Breast epithelium (tissue), 4 donors: ENCODE results near the gene NSFL1C. TPM values are rescaled to one million over a fixed set of nuclear protein-coding genes. Genes with fewer than 3 reads are reported as not detected.

Experiments used
- DNase-seq, 2 donors: peaks; one replicate each; pipeline ENCODE4 v3.0.0-alpha.2; 2019; ENCODE audit warnings: low spot score in 2 of 2
- H3K27ac ChIP-seq, 2 donors: fragments of 200-600 bp; sonication (generic) in 1 of 2; one replicate each; pipeline ENCODE4 v1.5.1; 2016 to 2019; ENCODE audit warnings: mild to moderate bottlenecking in 1 of 2
- H3K27me3 ChIP-seq, 2 donors: fragments of 200-600 bp; sonication (generic) in 1 of 2; one replicate each; pipeline versions ENCODE4 v1.5.1 to v1.6.0; 2017 to 2019; ENCODE audit warnings: control low read depth in 1 of 2, mild to moderate bottlenecking in 1 of 2
- H3K36me3 ChIP-seq: fragments of 200-600 bp; one replicate; pipeline ENCODE4 v1.5.1; 2019
- H3K4me1 ChIP-seq, 2 donors: fragments of 200-600 bp; sonication (generic); one replicate each; pipeline ENCODE4 v1.5.1; 2016 to 2019; ENCODE audit warnings: control low read depth in 1 of 2
- H3K4me3 ChIP-seq, 3 donors: fragments of 200-600 bp; sonication (generic); 1 replicate in 2 of 3; 2 replicates in 1 of 3; pipeline ENCODE4 v1.5.1; 2016 to 2019; ENCODE audit warnings: mild to moderate bottlenecking in 3 of 3, moderate library complexity in 2 of 3
- H3K9me3 ChIP-seq, 2 donors: fragments of 200-600 bp; sonication (generic) in 1 of 2; one replicate each; pipeline ENCODE4 v1.5.1; 2016 to 2019; ENCODE audit warnings: control low read depth in 1 of 2
- POLR2A ChIP-seq: fragments of 450-650 bp; IDR thresholded peaks from one replicate; pipeline ENCODE4 v1.6.1; 2016; ENCODE audit warnings: antibody characterized with exemption, mild to moderate bottlenecking, moderate library complexity
- POLR2AphosphoS5 ChIP-seq, 3 donors: sonication (generic); formaldehyde crosslinking; IDR thresholded peaks; one replicate each; pipeline ENCODE4 v1.6.1; 2017; ENCODE audit warnings: antibody characterized with exemption in 3 of 3
- intact Hi-C: fragments of 100-400 bp; cut with DNase I; formaldehyde crosslinking; loops from one replicate; pipeline ENCODE4 v1.15.1; 2023; ENCODE audit warnings: low total_unique reads
- total RNA-seq, 3 donors: library from RNA; depleted of rRNA; stranded (reverse); fragments of >200 nt; gene quantifications; one replicate each; pipeline ENCODE4 v1.1.0, GENCODE V29; 2016
- TF ChIP-seq, protein P1 (sequence below), 3 donors: fragments of 450-650 bp; IDR thresholded peaks; one replicate each; pipeline ENCODE4 v1.5.1; 2016 to 2017; ENCODE audit warnings: antibody characterized with exemption in 3 of 3, mild to moderate bottlenecking in 3 of 3, moderate library complexity in 3 of 3

Gene NSFL1C
- total RNA-seq, 3 donors from 2014 or later, result 36.7 to 67.5 (median 49.5) TPM

DNA sequence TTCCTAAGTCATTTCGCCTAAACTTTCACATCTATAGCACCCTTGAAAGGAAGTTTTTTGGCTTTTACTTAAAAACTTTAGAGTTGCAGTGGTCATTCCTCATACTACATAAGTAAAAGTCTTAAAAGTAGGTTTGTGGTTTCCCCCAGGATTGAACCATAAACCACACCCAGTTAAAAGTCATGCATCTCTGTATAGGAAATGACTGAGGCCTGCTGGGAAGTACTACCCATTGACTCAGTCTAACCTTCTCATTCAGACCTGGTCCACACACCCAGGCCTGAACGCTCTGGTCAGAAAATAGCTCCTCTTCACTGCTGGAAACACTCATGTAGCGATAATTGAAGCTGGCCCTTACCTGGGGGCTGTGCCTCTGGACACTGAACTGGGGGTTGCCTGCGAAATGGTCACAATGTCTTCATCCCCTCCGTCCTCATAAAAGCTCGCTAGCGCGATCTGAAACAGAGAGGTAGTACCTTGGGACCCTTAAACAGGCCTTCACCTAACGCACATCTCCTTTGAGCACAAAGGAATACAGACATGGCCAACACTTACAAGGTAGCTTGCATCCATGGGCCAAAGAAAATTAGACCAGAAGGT lies 2.6 kb downstream of the NSFL1C start:
- intact Hi-C loops, result loop anchor here (5.0 kb wide), 1 partner anchor 668 kb away; no protein-coding TSS in a partner anchor
- no peaks in the 10 kb centered on the region for H3K36me3 ChIP-seq
- H3K9me3 ChIP-seq, result no peaks in the 10 kb centered on the region
- no peak for DNase-seq
- peaks cover 9 to 11% of the 10 kb centered on the region in 2 donors for H3K4me1 ChIP-seq
- H3K4me3 ChIP-seq, result no peak overlapping the region
- H3K27me3 ChIP-seq, result no peaks in the 10 kb centered on the region
- TF ChIP-seq, protein P1, sequence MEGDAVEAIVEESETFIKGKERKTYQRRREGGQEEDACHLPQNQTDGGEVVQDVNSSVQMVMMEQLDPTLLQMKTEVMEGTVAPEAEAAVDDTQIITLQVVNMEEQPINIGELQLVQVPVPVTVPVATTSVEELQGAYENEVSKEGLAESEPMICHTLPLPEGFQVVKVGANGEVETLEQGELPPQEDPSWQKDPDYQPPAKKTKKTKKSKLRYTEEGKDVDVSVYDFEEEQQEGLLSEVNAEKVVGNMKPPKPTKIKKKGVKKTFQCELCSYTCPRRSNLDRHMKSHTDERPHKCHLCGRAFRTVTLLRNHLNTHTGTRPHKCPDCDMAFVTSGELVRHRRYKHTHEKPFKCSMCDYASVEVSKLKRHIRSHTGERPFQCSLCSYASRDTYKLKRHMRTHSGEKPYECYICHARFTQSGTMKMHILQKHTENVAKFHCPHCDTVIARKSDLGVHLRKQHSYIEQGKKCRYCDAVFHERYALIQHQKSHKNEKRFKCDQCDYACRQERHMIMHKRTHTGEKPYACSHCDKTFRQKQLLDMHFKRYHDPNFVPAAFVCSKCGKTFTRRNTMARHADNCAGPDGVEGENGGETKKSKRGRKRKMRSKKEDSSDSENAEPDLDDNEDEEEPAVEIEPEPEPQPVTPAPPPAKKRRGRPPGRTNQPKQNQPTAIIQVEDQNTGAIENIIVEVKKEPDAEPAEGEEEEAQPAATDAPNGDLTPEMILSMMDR (IDR thresholded peaks at IDR 0.05), result no peak
- TF ChIP-seq POLR2A (no peak), POLR2AphosphoS5 (IDR thresholded peaks at IDR 0.05) (no peak)
- no peak overlapping the region for H3K27ac ChIP-seq

DNA sequence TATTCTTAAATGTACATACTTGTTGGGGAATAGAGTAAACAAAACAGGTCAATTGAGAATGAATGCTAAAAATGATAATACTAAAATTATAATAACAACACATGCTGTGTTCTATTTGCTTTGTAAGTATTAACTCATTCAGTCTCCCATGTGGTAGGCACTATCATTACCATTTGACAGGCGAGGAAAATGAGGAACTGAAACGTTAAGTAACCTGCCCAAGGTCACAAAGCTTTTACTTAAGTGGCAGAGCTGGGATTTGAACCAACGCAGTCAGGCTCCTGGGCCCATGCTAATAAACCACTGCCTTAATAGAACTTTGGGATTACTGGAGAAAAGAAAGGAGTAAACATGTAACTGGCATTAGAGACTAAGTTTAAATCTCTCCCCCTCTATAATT lies 3.8 kb downstream of the NSFL1C start:
- Histone ChIP-seq H3K9me3 (no peaks in the 10 kb centered on the region), H3K27me3 (no peaks in the 10 kb centered on the region), H3K27ac (no peak overlapping the region), H3K4me3 (no peak overlapping the region), H3K4me1 (peaks cover 9 to 11% of the 10 kb centered on the region in 2 donors), H3K36me3 (no peaks in the 10 kb centered on the region)
- intact Hi-C loops, result loop anchor here (5.0 kb wide), 1 partner anchor 669 kb away; no protein-coding TSS in a partner anchor
- DNase-seq, result no peak
- TF ChIP-seq POLR2A (no peak), POLR2AphosphoS5 (IDR thresholded peaks at IDR 0.05) (no peak)

DNA sequence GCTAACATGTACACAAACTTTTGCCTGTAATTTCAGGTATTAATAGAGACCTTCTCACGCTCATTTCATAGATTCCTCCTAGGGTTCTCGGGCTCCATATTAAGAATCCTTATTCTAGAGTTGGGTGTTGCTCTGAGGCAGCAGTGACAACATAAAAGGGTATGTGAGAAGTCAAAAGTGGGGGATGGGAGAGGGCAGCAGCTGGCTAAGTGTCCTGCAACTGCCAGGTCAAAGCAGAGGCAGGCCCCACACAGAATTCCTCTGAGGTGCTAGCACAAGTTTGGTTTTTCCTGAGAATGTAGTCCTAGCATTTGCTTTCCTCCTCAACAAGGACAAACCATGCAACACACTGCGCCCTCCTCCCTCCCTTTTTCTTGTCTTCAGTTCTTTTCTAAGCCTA lies 4.6 kb downstream of the NSFL1C start:
- Histone ChIP-seq H3K4me3 (no peak overlapping the region), H3K27me3 (no peaks in the 10 kb centered on the region), H3K27ac (no peak overlapping the region), H3K9me3 (no peaks in the 10 kb centered on the region), H3K4me1 (peaks cover 9 to 11% of the 10 kb centered on the region in 2 donors), H3K36me3 (no peaks in the 10 kb centered on the region)
- intact Hi-C loops, result loop anchor here (5.0 kb wide), 1 partner anchor 670 kb away; no protein-coding TSS in a partner anchor
- DNase-seq, result no peak
- TF ChIP-seq POLR2A (no peak), POLR2AphosphoS5 (IDR thresholded peaks at IDR 0.05) (no peak)
- TF ChIP-seq, protein P1 (IDR thresholded peaks at IDR 0.05), result no peak

DNA sequence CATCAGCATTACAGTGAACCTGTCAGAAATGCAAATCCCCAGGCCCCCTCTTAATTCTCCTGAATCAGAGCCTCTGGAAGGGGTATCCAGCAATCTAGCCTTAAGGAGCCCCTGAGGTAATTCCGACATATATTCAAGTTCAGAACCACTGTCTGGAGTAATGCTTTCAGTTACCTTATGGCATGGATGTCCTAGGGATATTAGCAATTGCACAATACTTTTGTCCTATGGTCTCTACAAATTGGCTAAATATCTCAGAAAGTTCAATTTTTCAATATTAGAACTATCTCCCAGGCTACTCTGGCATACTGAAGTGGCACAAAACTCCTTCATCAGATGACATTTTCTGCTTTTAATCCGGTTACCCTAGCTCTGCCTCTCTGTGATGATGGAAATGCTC lies 6.4 kb downstream of the NSFL1C start:
- intact Hi-C loops, result loop anchor here (5.0 kb wide), 1 partner anchor 672 kb away; no protein-coding TSS in a partner anchor
- no peak for TF ChIP-seq POLR2AphosphoS5 (IDR thresholded peaks at IDR 0.05)
- TF ChIP-seq, protein P1 (IDR thresholded peaks at IDR 0.05), result no peak
- no peak for TF ChIP-seq POLR2A
- Histone ChIP-seq H3K9me3 (no peaks in the 10 kb centered on the region), H3K27ac (no peak overlapping the region), H3K36me3 (no peaks in the 10 kb centered on the region), H3K4me3 (no peak overlapping the region), H3K27me3 (no peaks in the 10 kb centered on the region), H3K4me1 (peaks cover 2 to 5% of the 10 kb centered on the region in 2 donors)
- no peak for DNase-seq

DNA sequence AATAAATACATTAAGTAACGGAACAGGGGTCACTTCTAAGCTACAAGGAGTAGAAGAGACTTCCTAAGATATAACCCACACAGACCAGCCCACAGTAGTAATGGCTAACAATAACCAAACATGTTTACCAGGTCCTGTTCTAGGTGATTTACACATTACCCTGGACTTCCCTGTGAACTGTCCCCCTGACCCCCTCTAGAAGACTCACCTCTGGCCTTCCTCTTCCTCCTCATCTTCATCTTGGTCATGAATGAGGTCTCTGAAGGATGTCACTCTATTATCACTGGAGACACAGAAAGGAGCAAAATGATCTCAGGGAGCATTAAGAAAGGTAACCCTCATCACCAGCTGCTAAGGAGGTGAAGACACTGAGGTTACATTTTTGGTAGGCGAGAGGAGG lies 8.7 kb downstream of the NSFL1C start:
- TF ChIP-seq POLR2AphosphoS5 (IDR thresholded peaks at IDR 0.05) (no peak), POLR2A (no peak)
- TF ChIP-seq, protein P1 (IDR thresholded peaks at IDR 0.05), result no peak
- Histone ChIP-seq H3K27me3 (no peaks in the 10 kb centered on the region), H3K36me3 (peaks cover 14% of the 10 kb centered on the region), H3K4me3 (no peak overlapping the region), H3K27ac (no peak overlapping the region), H3K4me1 (no peaks in the 10 kb centered on the region), H3K9me3 (no peaks in the 10 kb centered on the region)
- no peak for DNase-seq
- intact Hi-C loops, result no loop called here
